Chondrocyte (in vitro differentiated cells): ENCODE measurements around the gene PRDM2. TPM values are rescaled to one million over a fixed set of nuclear protein-coding genes. Genes with fewer than 3 reads are reported as not detected.

ENCODE experiments used
- DNase-seq: peaks from one replicate; pipeline ENCODE4 v3.0.0; 2021; ENCODE audit warnings: mixed read lengths, low spot score
- H3K27ac Mint-ChIP-seq: one replicate; pipeline ENCODE4 v1.8.0; 2021; ENCODE audit warnings: mild to moderate bottlenecking, moderate library complexity, mixed read lengths; ENCODE audit not compliant: unreplicated experiment
- H3K27me3 Mint-ChIP-seq: 2 replicates; pipeline ENCODE4 v1.8.0; 2021; ENCODE audit warnings: low read depth, mixed read lengths
- H3K36me3 Mint-ChIP-seq: 2 replicates; pipeline ENCODE4 v1.8.0; 2021; ENCODE audit warnings: low read depth, mixed read lengths
- H3K4me1 Mint-ChIP-seq: 2 replicates; pipeline ENCODE4 v1.8.0; 2021; ENCODE audit warnings: low read depth, mild to moderate bottlenecking, mixed read lengths
- H3K4me3 Mint-ChIP-seq: one replicate; pipeline ENCODE4 v1.8.0; 2021; ENCODE audit warnings: mild to moderate bottlenecking, moderate library complexity, mixed read lengths; ENCODE audit not compliant: unreplicated experiment
- H3K9me3 Mint-ChIP-seq: 2 replicates; pipeline ENCODE4 v1.8.0; 2021; ENCODE audit warnings: low read depth, mixed read lengths
- total RNA-seq: library from RNA; stranded (reverse); gene quantifications from 3 replicates; pipeline ENCODE4 v1.2.1, GENCODE V29; 2021
- TF ChIP-seq, protein P1 (sequence below): fragments of 200-600 bp; sonication (generic); IDR thresholded peaks from 2 replicates; pipeline ENCODE4 v1.5.0; 2021; ENCODE audit warnings: antibody characterized with exemption, mild to moderate bottlenecking, moderate library complexity

The PRDM2 gene
- total RNA-seq, 1 donor from 2014 or later, result 36.8 TPM

DNA sequence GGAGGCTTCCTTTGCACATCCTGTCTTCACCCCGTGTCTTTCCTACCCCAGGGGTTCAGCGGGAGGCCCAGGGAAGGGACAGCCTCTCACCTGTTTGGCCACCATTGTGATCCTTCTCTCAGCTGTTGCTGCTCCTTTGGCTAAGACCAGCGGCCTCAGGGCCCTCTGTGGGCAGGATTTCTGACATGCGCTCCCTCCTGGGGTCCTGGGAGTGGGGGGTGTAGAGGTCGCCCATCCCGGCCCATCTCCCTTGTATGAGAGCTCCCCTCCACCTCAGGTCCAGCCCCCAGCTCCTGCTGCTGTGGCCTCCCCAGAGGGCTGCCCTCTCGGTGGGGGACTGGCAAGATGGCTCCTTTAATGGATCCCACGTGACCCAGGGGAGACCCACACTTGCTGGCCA is 120.5 kb downstream of the PRDM2 start:
- Mint-ChIP-seq H3K9me3 (no peaks in the 10 kb centered on the region), H3K4me3 (no peak overlapping the region), H3K4me1 (no peaks in the 10 kb centered on the region), H3K27ac (no peak overlapping the region), H3K36me3 (peaks cover 12% of the 10 kb centered on the region), H3K27me3 (no peaks in the 10 kb centered on the region)
- DNase-seq, result peak; percentile 87
- TF ChIP-seq, protein P1, sequence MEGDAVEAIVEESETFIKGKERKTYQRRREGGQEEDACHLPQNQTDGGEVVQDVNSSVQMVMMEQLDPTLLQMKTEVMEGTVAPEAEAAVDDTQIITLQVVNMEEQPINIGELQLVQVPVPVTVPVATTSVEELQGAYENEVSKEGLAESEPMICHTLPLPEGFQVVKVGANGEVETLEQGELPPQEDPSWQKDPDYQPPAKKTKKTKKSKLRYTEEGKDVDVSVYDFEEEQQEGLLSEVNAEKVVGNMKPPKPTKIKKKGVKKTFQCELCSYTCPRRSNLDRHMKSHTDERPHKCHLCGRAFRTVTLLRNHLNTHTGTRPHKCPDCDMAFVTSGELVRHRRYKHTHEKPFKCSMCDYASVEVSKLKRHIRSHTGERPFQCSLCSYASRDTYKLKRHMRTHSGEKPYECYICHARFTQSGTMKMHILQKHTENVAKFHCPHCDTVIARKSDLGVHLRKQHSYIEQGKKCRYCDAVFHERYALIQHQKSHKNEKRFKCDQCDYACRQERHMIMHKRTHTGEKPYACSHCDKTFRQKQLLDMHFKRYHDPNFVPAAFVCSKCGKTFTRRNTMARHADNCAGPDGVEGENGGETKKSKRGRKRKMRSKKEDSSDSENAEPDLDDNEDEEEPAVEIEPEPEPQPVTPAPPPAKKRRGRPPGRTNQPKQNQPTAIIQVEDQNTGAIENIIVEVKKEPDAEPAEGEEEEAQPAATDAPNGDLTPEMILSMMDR, result no peak

DNA sequence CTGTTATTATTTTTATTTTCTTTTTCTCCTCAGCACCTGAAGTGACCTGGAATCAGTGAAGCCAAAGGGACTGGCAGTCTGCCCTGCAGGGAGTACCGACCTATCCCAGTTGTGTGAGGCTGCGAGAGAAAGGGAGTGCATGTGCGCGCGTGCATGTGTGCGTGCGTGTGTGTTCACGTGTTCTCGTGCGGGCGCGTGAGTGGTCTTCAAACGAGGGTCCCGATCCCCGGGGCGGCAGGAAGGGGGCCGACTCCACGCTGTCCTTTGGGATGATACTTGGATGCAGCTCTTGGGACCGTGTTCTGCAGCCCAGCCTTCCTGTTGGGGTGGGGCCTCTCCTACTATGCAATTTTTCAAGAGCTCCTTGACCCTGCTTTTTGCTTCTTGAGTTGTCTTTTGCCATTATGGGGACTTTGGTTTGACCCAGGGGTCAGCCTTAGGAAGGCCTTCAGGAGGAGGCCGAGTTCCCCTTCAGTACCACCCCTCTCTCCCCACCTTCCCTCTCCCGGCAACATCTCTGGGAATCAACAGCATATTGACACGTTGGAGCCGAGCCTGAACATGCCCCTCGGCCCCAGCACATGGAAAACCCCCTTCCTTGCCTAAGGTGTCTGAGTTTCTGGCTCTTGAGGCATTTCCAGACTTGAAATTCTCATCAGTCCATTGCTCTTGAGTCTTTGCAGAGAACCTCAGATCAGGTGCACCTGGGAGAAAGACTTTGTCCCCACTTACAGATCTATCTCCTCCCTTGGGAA is 123.3 kb downstream of the PRDM2 start:
- H3K4me3 Mint-ChIP-seq, result no peak overlapping the region
- no peaks in the 10 kb centered on the region for H3K4me1 Mint-ChIP-seq
- H3K27me3 Mint-ChIP-seq, result no peaks in the 10 kb centered on the region
- TF ChIP-seq, protein P1, result no peak
- H3K27ac Mint-ChIP-seq, result no peak overlapping the region
- DNase-seq, result peak; percentile 91
- no peaks in the 10 kb centered on the region for H3K9me3 Mint-ChIP-seq
- H3K36me3 Mint-ChIP-seq, result peaks cover 12% of the 10 kb centered on the region

DNA sequence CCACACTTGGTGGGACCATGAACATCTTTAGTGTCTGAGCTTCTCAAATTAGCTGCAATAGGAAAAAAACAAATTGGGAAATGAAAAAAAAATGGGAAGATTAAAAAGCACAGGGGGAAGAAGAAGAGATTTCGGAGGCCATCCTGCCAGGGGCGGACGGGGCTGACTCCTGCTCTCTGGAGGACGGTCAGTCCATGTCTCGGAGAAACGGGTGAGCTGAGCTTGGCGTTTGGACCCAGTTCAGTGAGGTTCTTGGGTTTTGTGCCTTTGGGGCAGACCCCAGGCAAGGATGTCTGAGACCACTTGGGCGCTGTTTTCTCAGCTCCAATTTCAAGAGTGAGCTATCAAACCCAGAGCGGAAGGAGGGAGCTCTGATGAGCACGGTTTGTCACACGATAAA is 123.9 kb downstream of the PRDM2 start:
- H3K9me3 Mint-ChIP-seq, result no peaks in the 10 kb centered on the region
- TF ChIP-seq, protein P1, result no peak
- no peak overlapping the region for H3K27ac Mint-ChIP-seq
- no peaks in the 10 kb centered on the region for H3K4me1 Mint-ChIP-seq
- DNase-seq, result peak; percentile 39
- H3K36me3 Mint-ChIP-seq, result peaks cover 10% of the 10 kb centered on the region
- H3K4me3 Mint-ChIP-seq, result no peak overlapping the region
- peaks cover 2% of the 10 kb centered on the region for H3K27me3 Mint-ChIP-seq

GRCh38 chr1:13824626-13825025 is 124.6 kb downstream of the PRDM2 start:
- Mint-ChIP-seq H3K36me3 (peaks cover 10% of the 10 kb centered on the region), H3K4me1 (no peaks in the 10 kb centered on the region), H3K4me3 (no peak overlapping the region), H3K9me3 (no peaks in the 10 kb centered on the region), H3K27me3 (peaks cover 2% of the 10 kb centered on the region), H3K27ac (no peak overlapping the region)
- TF ChIP-seq, protein P1, result no peak
- DNase-seq, result peak; percentile 28

DNA sequence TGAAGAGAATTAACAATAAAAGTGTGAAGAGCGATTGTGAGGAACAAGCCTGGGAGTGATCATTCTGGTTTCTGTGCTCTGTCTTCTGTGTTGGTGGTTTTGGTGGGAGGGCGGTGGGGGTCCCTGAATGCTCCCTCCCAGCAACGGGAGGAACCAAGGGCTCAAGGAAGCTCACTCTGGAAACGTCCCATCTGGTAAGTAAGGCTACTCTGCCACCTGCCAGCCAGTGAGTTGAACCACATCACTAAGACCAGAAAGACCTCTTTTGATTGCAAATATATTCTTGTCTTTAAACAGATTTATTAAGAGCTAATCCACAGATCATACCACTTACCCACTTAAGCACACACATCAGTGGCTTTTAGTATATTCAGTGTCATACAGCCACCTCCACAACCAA is 125.0 kb downstream of the PRDM2 start:
- H3K4me1 Mint-ChIP-seq, result no peaks in the 10 kb centered on the region
- TF ChIP-seq, protein P1, result peak; percentile 58
- peaks cover 2% of the 10 kb centered on the region for H3K27me3 Mint-ChIP-seq
- H3K27ac Mint-ChIP-seq, result no peak overlapping the region
- peak; percentile 8 for DNase-seq
- H3K36me3 Mint-ChIP-seq, result peaks cover 10% of the 10 kb centered on the region
- no peak overlapping the region for H3K4me3 Mint-ChIP-seq
- H3K9me3 Mint-ChIP-seq, result no peaks in the 10 kb centered on the region
